Measurements from ENCODE around the gene NCBP3.

- no peak for TF ChIP-seq CTCF (IDR thresholded peaks at IDR 0.05)
- no peak for TF ChIP-seq POLR2A (IDR thresholded peaks at IDR 0.05)
- no peak for TF ChIP-seq EP300 (IDR thresholded peaks at IDR 0.05)
These were observed 43.4 kb upstream of the NCBP3 start for GRCh38 chr17:3889325-3890012.

Measured in ovary (tissue), 3 donors.